Duodenal mucosa (tissue), 2 donors: ENCODE data around the gene CLIC5.

Experiments
- H3K27ac ChIP-seq: one replicate; pipeline ENCODE4 v1.7.0; 2013; ENCODE audit warnings: low read depth, low read length
- H3K27me3 ChIP-seq, 2 donors: one replicate each; pipeline ENCODE4 v1.7.0; 2013; ENCODE audit warnings: low read length in 2 of 2, control low read depth in 1 of 2; ENCODE audit not compliant: insufficient read depth in 2 of 2, control insufficient read depth in 1 of 2
- H3K36me3 ChIP-seq, 2 donors: one replicate each; pipeline ENCODE4 v1.7.0; 2013; ENCODE audit warnings: low read length in 2 of 2, control low read depth in 1 of 2; ENCODE audit not compliant: insufficient read depth in 2 of 2, control insufficient read depth in 1 of 2
- H3K4me1 ChIP-seq, 2 donors: one replicate each; pipeline ENCODE4 v1.7.0; 2013; ENCODE audit warnings: low read length in 2 of 2, control low read depth in 1 of 2; ENCODE audit not compliant: insufficient read depth in 2 of 2, control insufficient read depth in 1 of 2
- H3K4me3 ChIP-seq, 2 donors: one replicate each; pipeline ENCODE4 v1.7.0; 2013; ENCODE audit warnings: low read length in 2 of 2, low read depth in 1 of 2
- H3K9ac ChIP-seq, 2 donors: one replicate each; pipeline ENCODE4 v1.7.0; 2013; ENCODE audit warnings: low read length in 2 of 2, low read depth in 1 of 2
- H3K9me3 ChIP-seq, 2 donors: one replicate each; pipeline ENCODE4 v1.7.0; 2013; ENCODE audit warnings: low read length in 2 of 2, control low read depth in 1 of 2; ENCODE audit not compliant: control insufficient read depth in 1 of 2

Gene CLIC5

GRCh38 chr6:45959534-45960145 lies 56.0 kb downstream of the CLIC5 start:
- no peak overlapping the region for H3K27ac ChIP-seq
- no peak overlapping the region for H3K4me3 ChIP-seq
- H3K36me3 ChIP-seq, result no peaks in the 10 kb centered on the region
- no peak overlapping the region for H3K9ac ChIP-seq
- peaks cover 0 to 4% of the 10 kb centered on the region in 2 donors for H3K9me3 ChIP-seq
- no peaks in the 10 kb centered on the region for H3K27me3 ChIP-seq
- H3K4me1 ChIP-seq, result peaks cover 0 to 16% of the 10 kb centered on the region in 2 donors

GRCh38 chr6:45956663-45957062 lies 59.0 kb downstream of the CLIC5 start:
- H3K9me3 ChIP-seq, result no peaks in the 10 kb centered on the region
- H3K9ac ChIP-seq, result no peak overlapping the region
- no peak overlapping the region for H3K27ac ChIP-seq
- peaks cover 0 to 25% of the 10 kb centered on the region in 2 donors for H3K4me1 ChIP-seq
- no peaks in the 10 kb centered on the region for H3K27me3 ChIP-seq
- no peak overlapping the region for H3K4me3 ChIP-seq
- no peaks in the 10 kb centered on the region for H3K36me3 ChIP-seq

GRCh38 chr6:45956176-45956575 lies 59.5 kb downstream of the CLIC5 start:
- no peak overlapping the region for H3K9ac ChIP-seq
- no peaks in the 10 kb centered on the region for H3K27me3 ChIP-seq
- no peak overlapping the region for H3K27ac ChIP-seq
- no peaks in the 10 kb centered on the region for H3K36me3 ChIP-seq
- H3K4me1 ChIP-seq, result peaks cover 0 to 30% of the 10 kb centered on the region in 2 donors
- H3K9me3 ChIP-seq, result no peaks in the 10 kb centered on the region
- no peak overlapping the region for H3K4me3 ChIP-seq

- Histone ChIP-seq H3K9ac (no peak overlapping the region), H3K36me3 (no peaks in the 10 kb centered on the region), H3K9me3 (no peaks in the 10 kb centered on the region), H3K27me3 (no peaks in the 10 kb centered on the region), H3K4me3 (no peak overlapping the region), H3K27ac (no peak overlapping the region), H3K4me1 (peaks cover 0 to 31% of the 10 kb centered on the region in 2 donors)
Observed at GRCh38 chr6:45955597-45955996, 60.1 kb downstream of the CLIC5 start.

- Histone ChIP-seq H3K27me3 (no peaks in the 10 kb centered on the region), H3K4me1 (peaks cover 0 to 39% of the 10 kb centered on the region in 2 donors), H3K9ac (no peak overlapping the region), H3K27ac (no peak overlapping the region), H3K36me3 (no peaks in the 10 kb centered on the region), H3K9me3 (no peaks in the 10 kb centered on the region), H3K4me3 (no peak overlapping the region)
Observed at GRCh38 chr6:45952546-45952945, 63.1 kb downstream of the CLIC5 start.

- Histone ChIP-seq H3K36me3 (peaks cover 0 to 2% of the 10 kb centered on the region in 2 donors), H3K4me1 (peaks cover 0 to 39% of the 10 kb centered on the region in 2 donors), H3K27ac (no peak overlapping the region), H3K9me3 (no peaks in the 10 kb centered on the region), H3K9ac (no peak overlapping the region), H3K27me3 (no peaks in the 10 kb centered on the region), H3K4me3 (no peak overlapping the region)
Observed at GRCh38 chr6:45952168-45952529, 63.5 kb downstream of the CLIC5 start.

- Histone ChIP-seq H3K36me3 (peaks cover 0 to 8% of the 10 kb centered on the region in 2 donors), H3K9me3 (no peaks in the 10 kb centered on the region), H3K4me3 (no peak overlapping the region), H3K27me3 (no peaks in the 10 kb centered on the region), H3K4me1 (peaks cover 0 to 39% of the 10 kb centered on the region in 2 donors), H3K27ac (no peak overlapping the region), H3K9ac (no peak overlapping the region)
Observed at GRCh38 chr6:45951321-45952167, 64.1 kb downstream of the CLIC5 start.

GRCh38 chr6:45949256-45949655 lies 66.4 kb downstream of the CLIC5 start:
- peaks cover 0 to 8% of the 10 kb centered on the region in 2 donors for H3K36me3 ChIP-seq
- H3K9ac ChIP-seq, result no peak overlapping the region
- H3K9me3 ChIP-seq, result no peaks in the 10 kb centered on the region
- H3K27ac ChIP-seq, result no peak overlapping the region
- peaks cover 0 to 22% of the 10 kb centered on the region in 2 donors for H3K4me1 ChIP-seq
- no peaks in the 10 kb centered on the region for H3K27me3 ChIP-seq
- H3K4me3 ChIP-seq, result no peak overlapping the region

- Histone ChIP-seq H3K9ac (no peak overlapping the region), H3K4me3 (no peak overlapping the region), H3K36me3 (peaks cover 0 to 8% of the 10 kb centered on the region in 2 donors), H3K27ac (no peak overlapping the region), H3K27me3 (no peaks in the 10 kb centered on the region), H3K4me1 (peaks cover 0 to 22% of the 10 kb centered on the region in 2 donors), H3K9me3 (no peaks in the 10 kb centered on the region)
Observed at GRCh38 chr6:45947807-45948206, 67.9 kb downstream of the CLIC5 start.

- no peak overlapping the region for H3K9ac ChIP-seq
- H3K4me1 ChIP-seq, result peaks cover 0 to 16% of the 10 kb centered on the region in 2 donors
Observed at GRCh38 chr6:45946887-45947286, 68.8 kb downstream of the CLIC5 start.

More at GRCh38 chr6:45946887-45947286, 68.8 kb downstream of the CLIC5 start:
- H3K9me3 ChIP-seq, result no peaks in the 10 kb centered on the region
- H3K36me3 ChIP-seq, result peaks cover 0 to 8% of the 10 kb centered on the region in 2 donors
- H3K27me3 ChIP-seq, result no peaks in the 10 kb centered on the region
- no peak overlapping the region for H3K27ac ChIP-seq
- no peak overlapping the region for H3K4me3 ChIP-seq
